Heart right ventricle (tissue), 16 donors: ENCODE results near the gene ANKRD28. TPM values are rescaled to one million over a fixed set of nuclear protein-coding genes. Genes with fewer than 3 reads are reported as not detected.

ENCODE experiments used
- ATAC-seq, 8 donors: fragments of 200-7000 bp; cut with Tn5 transposase; one replicate each; pipeline ENCODE4 v1.9.1; 2020; ENCODE audit warnings: mild to moderate bottlenecking in 8 of 8, moderate library complexity in 8 of 8, moderate number of reproducible peaks in 1 of 8
- DNase-seq, 2 donors: peaks; one replicate each; pipeline ENCODE4 v3.0.0-alpha.2; 2020
- H3K27ac ChIP-seq, 10 donors: fragments of 200-600 bp; sonication (generic) in 2 of 10; one replicate each; pipeline versions ENCODE4 v1.5.0 to v1.8.0; 2020 to 2022; ENCODE audit warnings: mild to moderate bottlenecking in 3 of 10
- H3K27me3 ChIP-seq, 7 donors: fragments of 200-600 bp; one replicate each; pipeline ENCODE4 v1.8.0; 2021 to 2022; ENCODE audit warnings: mild to moderate bottlenecking in 2 of 7
- H3K36me3 ChIP-seq, 9 donors: fragments of 200-600 bp; sonication (generic) in 1 of 9; one replicate each; pipeline versions ENCODE4 v1.5.0 to v1.8.0; 2020 to 2022; ENCODE audit warnings: mild to moderate bottlenecking in 2 of 9
- H3K4me1 ChIP-seq, 9 donors: fragments of 200-600 bp; sonication (generic) in 1 of 9; one replicate each; pipeline versions ENCODE4 v1.5.0 to v1.8.0; 2020 to 2022; ENCODE audit warnings: mild to moderate bottlenecking in 4 of 9
- H3K4me3 ChIP-seq, 10 donors: fragments of 200-600 bp; sonication (generic) in 2 of 10; one replicate each; pipeline versions ENCODE4 v1.5.0 to v1.8.0; 2020 to 2022; ENCODE audit warnings: mild to moderate bottlenecking in 7 of 10, moderate library complexity in 2 of 10
- H3K9me3 ChIP-seq, 11 donors: fragments of 200-600 bp in 10 of 11; sonication (generic) in 2 of 11; one replicate each; pipeline versions ENCODE4 v1.5.0 to v1.8.0; 2013 to 2022; ENCODE audit warnings: mild to moderate bottlenecking in 2 of 11, control low read depth in 1 of 11, moderate library complexity in 1 of 11
- CTCF ChIP-seq, 9 donors: fragments of 200-600 bp; sonication (generic) in 2 of 9; IDR thresholded peaks; one replicate each; pipeline versions ENCODE4 v1.5.0 to v1.8.0; 2021 to 2022; ENCODE audit warnings: antibody characterized with exemption in 9 of 9, mild to moderate bottlenecking in 5 of 9, moderate library complexity in 1 of 9
- WGBS, 2 donors: extraction: QIAGEN DNeasy Blood & Tissue Kit; methylation state at CpG; one replicate each; pipeline ENCODE4 v1.1.7; 2013; ENCODE audit warnings: inconsistent platforms in 1 of 2; 5-methylcytosine and 5-hydroxymethylcytosine counted together
- intact Hi-C, 10 donors: fragments of 100-400 bp; cut with DNase I; formaldehyde crosslinking; loops; one replicate each; pipeline versions ENCODE4 v1.11.1 to v1.14.2; 2022
- polyA plus RNA-seq, 2 donors: library from polyadenylated mRNA; stranded (reverse); fragments of 200-250 nt; gene quantifications; one replicate each; pipeline ENCODE4 v1.2.3, GENCODE V29; 2013
- total RNA-seq, 10 donors: library from RNA; stranded (reverse); fragmentation: NEBNext Ultra II Directional in 3 of 10; extraction: Animal tissue kit (Norgen Biotek cat#: 25700) in 3 of 10; gene quantifications; one replicate each; pipeline versions ENCODE4 v1.2.1 to v1.2.4, GENCODE V29; 2021 to 2023
- donor health status: Arrhythmogenic right ventricular cardiomyopathy.
- donor health status: ischemic (EF 13 %, LVEDD 7.1; RV severe dilation, severe dysfunction).
- donor health status: healthy with polysubstance abuse.
- donor health status: DM: no; HTN: yes; CAD: no.
- donor health status: DM: no; HTN: no; CAD: no.
- donor health status: ischemic (EF 25% LVEDD 6.9; RV normal size, moderate dysfunction).
- donor health status: ischemic (EF 25% LVEDD 5.7; RV mildly dilated, moderate dysfunction).
- donor health status: healthy.
- donor health status: DM: yes; HTN: yes; CAD: no.
- donor health status: Ischemic cardiomyopathy.
- donor health status: ischemic (EF 35%, LVEDD 5.7; RV mildly dilated, moderate dysfunction).
- donor health status: nonischemic (EF 11% LVEDD 7.7; RV severe dilation, severe dysfunction).
- donor health status: DM: yes; HTN: yes; CAD: no.
- donor health status: PGD.
- donor health status: ischemic (EF 29% LVEDD 5.4; RV normal size, mild dysfunction).
- donor health status: nonischemic (EF 23%, LVEDD 6.1; RV moderate dilation, normal function).

The ANKRD28 gene
- total and polyA plus RNA-seq, 12 donors: 5.9 to 30.8 (median 27.1) TPM

GRCh38 chr3:15682561-15683185, 115.1 kb downstream of the ANKRD28 start:
- Histone ChIP-seq H3K36me3 (peaks cover 0 to 80% (median 5%) of the 10 kb centered on the region in 9 donors), H3K4me3 (no peak overlapping the region), H3K4me1 (peaks cover 0 to 30% (median 14%) of the 10 kb centered on the region in 9 donors), H3K27ac (no peak overlapping the region), H3K27me3 (no peaks in the 10 kb centered on the region), H3K9me3 (no peaks in the 10 kb centered on the region)
- 36 to 41% methylated on average over 3 of the region's 3 CpGs for WGBS, 2 donors
- no peak for TF ChIP-seq CTCF (IDR thresholded peaks at IDR 0.05)
- DNase-seq (no peak), ATAC-seq (peak in 1 of 8 donors; percentile 27)
- intact Hi-C loops: loop anchor here in 1 of 10 donors (10.0 kb wide), 1 partner anchor 48 kb away; no protein-coding TSS in a partner anchor

GRCh38 chr3:15681668-15682067, 116.1 kb downstream of the ANKRD28 start:
- Histone ChIP-seq H3K9me3 (no peaks in the 10 kb centered on the region), H3K27me3 (no peaks in the 10 kb centered on the region), H3K36me3 (peaks cover 0 to 80% (median 15%) of the 10 kb centered on the region in 9 donors), H3K27ac (no peak overlapping the region), H3K4me3 (no peak overlapping the region), H3K4me1 (peaks cover 0 to 30% (median 14%) of the 10 kb centered on the region in 9 donors)
- TF ChIP-seq CTCF (IDR thresholded peaks at IDR 0.05): no peak
- ATAC-seq (no peak), DNase-seq (no peak)
- intact Hi-C loops: loop anchor here in 1 of 10 donors (10.0 kb wide), 1 partner anchor 47 kb away; no protein-coding TSS in a partner anchor
- 78 to 86% methylated on average over 2 of the region's 2 CpGs for WGBS, 2 donors

GRCh38 chr3:15679306-15679705, 118.5 kb downstream of the ANKRD28 start:
- TF ChIP-seq CTCF (IDR thresholded peaks at IDR 0.05): no peak
- DNase-seq (no peak), ATAC-seq (no peak)
- no peak overlapping the region for H3K4me3 ChIP-seq
- intact Hi-C loops: no loop called here
- H3K9me3 ChIP-seq: no peaks in the 10 kb centered on the region
- WGBS, 2 donors: 71 to 81% methylated on average over 5 of the region's 5 CpGs
- H3K36me3 ChIP-seq: peaks cover 0 to 80% (median 21%) of the 10 kb centered on the region in 9 donors
- no peak overlapping the region for H3K27ac ChIP-seq
- no peaks in the 10 kb centered on the region for H3K27me3 ChIP-seq
- H3K4me1 ChIP-seq: peaks cover 0 to 29% (median 14%) of the 10 kb centered on the region in 9 donors

- intact Hi-C loops: no loop called here
- Histone ChIP-seq H3K4me1 (peaks cover 0 to 5% (median 0%) of the 10 kb centered on the region in 9 donors), H3K27me3 (no peaks in the 10 kb centered on the region), H3K9me3 (no peaks in the 10 kb centered on the region), H3K27ac (no peak overlapping the region), H3K4me3 (no peak overlapping the region), H3K36me3 (peaks cover 0 to 91% (median 21%) of the 10 kb centered on the region in 9 donors)
- ATAC-seq (no peak), DNase-seq (no peak)
- 90 to 95% methylated on average over 2 of the region's 2 CpGs for WGBS, 2 donors
- no peak for TF ChIP-seq CTCF (IDR thresholded peaks at IDR 0.05)
Observed at GRCh38 chr3:15676259-15676658, 121.5 kb downstream of the ANKRD28 start.
